Endothelial cell (in vitro differentiated cells): Measurements from ENCODE around the gene MOGAT2. TPM values are rescaled to one million over a fixed set of nuclear protein-coding genes. Genes with fewer than 3 reads are reported as not detected.

ENCODE experiments used
- DNase-seq: peaks from one replicate; pipeline ENCODE4 v3.0.0; 2021; ENCODE audit warnings: low spot score
- H3K27ac Mint-ChIP-seq: one replicate; pipeline ENCODE4 v1.8.0; 2021; ENCODE audit warnings: mixed read lengths, inconsistent platforms; ENCODE audit not compliant: unreplicated experiment
- H3K27me3 Mint-ChIP-seq: one replicate; pipeline ENCODE4 v1.8.0; 2021; ENCODE audit warnings: mild to moderate bottlenecking, moderate library complexity, mixed read lengths, inconsistent platforms; ENCODE audit not compliant: unreplicated experiment
- H3K36me3 Mint-ChIP-seq: one replicate; pipeline ENCODE4 v1.8.0; 2021; ENCODE audit warnings: mild to moderate bottlenecking, low read depth, mixed read lengths, inconsistent platforms; ENCODE audit not compliant: unreplicated experiment
- H3K4me1 Mint-ChIP-seq: one replicate; pipeline ENCODE4 v1.8.0; 2021; ENCODE audit warnings: mild to moderate bottlenecking, mixed read lengths, inconsistent platforms; ENCODE audit not compliant: unreplicated experiment
- H3K4me3 Mint-ChIP-seq: one replicate; pipeline ENCODE4 v1.8.0; 2021; ENCODE audit warnings: mild to moderate bottlenecking, mixed read lengths, inconsistent platforms; ENCODE audit not compliant: unreplicated experiment
- H3K9me3 Mint-ChIP-seq: one replicate; pipeline ENCODE4 v1.8.0; 2021; ENCODE audit warnings: mixed read lengths, inconsistent platforms; ENCODE audit not compliant: unreplicated experiment
- CTCF ChIP-seq: fragments of 200-600 bp; sonication (generic); IDR thresholded peaks from one replicate; pipeline ENCODE4 v1.5.0; 2021; ENCODE audit warnings: antibody characterized with exemption; ENCODE audit not compliant: unreplicated experiment
- total RNA-seq: library from RNA; stranded (reverse); fragmentation: NEBNext Ultra II Directional; extraction: Animal tissue kit (Norgen Biotek cat#: 25700); gene quantifications from one replicate; pipeline ENCODE4 v1.2.1, GENCODE V29; 2021; ENCODE audit not compliant: unreplicated experiment

The MOGAT2 gene
- total RNA-seq, 1 donor from 2014 or later, result not detected

GRCh38 chr11:75777461-75778110 lies 59.9 kb downstream of the MOGAT2 start:
- H3K27ac Mint-ChIP-seq, result no peak overlapping the region
- H3K9me3 Mint-ChIP-seq, result no peaks in the 10 kb centered on the region
- H3K4me3 Mint-ChIP-seq, result no peak overlapping the region
- TF ChIP-seq CTCF, result no peak
- H3K4me1 Mint-ChIP-seq, result peaks cover 9% of the 10 kb centered on the region
- no peaks in the 10 kb centered on the region for H3K36me3 Mint-ChIP-seq
- peaks cover 9% of the 10 kb centered on the region for H3K27me3 Mint-ChIP-seq
- DNase-seq, result no peak

GRCh38 chr11:75778962-75779361 lies 61.3 kb downstream of the MOGAT2 start:
- Mint-ChIP-seq H3K36me3 (no peaks in the 10 kb centered on the region), H3K9me3 (no peaks in the 10 kb centered on the region), H3K4me3 (no peak overlapping the region), H3K27ac (no peak overlapping the region), H3K27me3 (peaks cover 6% of the 10 kb centered on the region), H3K4me1 (peaks cover 13% of the 10 kb centered on the region)
- no peak for DNase-seq
- TF ChIP-seq CTCF, result no peak

GRCh38 chr11:75779960-75780359 lies 62.3 kb downstream of the MOGAT2 start:
- Mint-ChIP-seq H3K27me3 (peaks cover 8% of the 10 kb centered on the region), H3K27ac (no peak overlapping the region), H3K9me3 (no peaks in the 10 kb centered on the region), H3K4me1 (peaks cover 13% of the 10 kb centered on the region), H3K36me3 (no peaks in the 10 kb centered on the region), H3K4me3 (no peak overlapping the region)
- TF ChIP-seq CTCF, result no peak
- no peak for DNase-seq

- no peaks in the 10 kb centered on the region for H3K36me3 Mint-ChIP-seq
- no peak for DNase-seq
- no peak overlapping the region for H3K4me3 Mint-ChIP-seq
- no peaks in the 10 kb centered on the region for H3K9me3 Mint-ChIP-seq
- H3K4me1 Mint-ChIP-seq, result peaks cover 13% of the 10 kb centered on the region
- H3K27me3 Mint-ChIP-seq, result peaks cover 8% of the 10 kb centered on the region
- TF ChIP-seq CTCF, result no peak
- H3K27ac Mint-ChIP-seq, result no peak overlapping the region
These were observed 63.2 kb downstream of the MOGAT2 start for GRCh38 chr11:75780888-75781287.

GRCh38 chr11:75781296-75781695 lies 63.7 kb downstream of the MOGAT2 start:
- peaks cover 8% of the 10 kb centered on the region for H3K27me3 Mint-ChIP-seq
- no peak overlapping the region for H3K27ac Mint-ChIP-seq
- no peak overlapping the region for H3K4me3 Mint-ChIP-seq
- H3K36me3 Mint-ChIP-seq, result no peaks in the 10 kb centered on the region
- no peak for DNase-seq
- TF ChIP-seq CTCF, result no peak
- H3K4me1 Mint-ChIP-seq, result peaks cover 13% of the 10 kb centered on the region
- no peaks in the 10 kb centered on the region for H3K9me3 Mint-ChIP-seq
